NOMO-1 (cell line): ENCODE results near the gene ING1.
"Not testable (repeated sequence)": the region's sequence is repeated elsewhere in the genome, so short reads cannot be mapped to it uniquely, and the experiment has no call there.

ENCODE experiments used
- DNase-seq, 2 experiments: peaks; one replicate each; lab custom pipeline; 2025; ENCODE audit not compliant: unreplicated experiment in 2 of 2; lab: John Stamatoyannopoulos, UW

The ING1 gene

DNA sequence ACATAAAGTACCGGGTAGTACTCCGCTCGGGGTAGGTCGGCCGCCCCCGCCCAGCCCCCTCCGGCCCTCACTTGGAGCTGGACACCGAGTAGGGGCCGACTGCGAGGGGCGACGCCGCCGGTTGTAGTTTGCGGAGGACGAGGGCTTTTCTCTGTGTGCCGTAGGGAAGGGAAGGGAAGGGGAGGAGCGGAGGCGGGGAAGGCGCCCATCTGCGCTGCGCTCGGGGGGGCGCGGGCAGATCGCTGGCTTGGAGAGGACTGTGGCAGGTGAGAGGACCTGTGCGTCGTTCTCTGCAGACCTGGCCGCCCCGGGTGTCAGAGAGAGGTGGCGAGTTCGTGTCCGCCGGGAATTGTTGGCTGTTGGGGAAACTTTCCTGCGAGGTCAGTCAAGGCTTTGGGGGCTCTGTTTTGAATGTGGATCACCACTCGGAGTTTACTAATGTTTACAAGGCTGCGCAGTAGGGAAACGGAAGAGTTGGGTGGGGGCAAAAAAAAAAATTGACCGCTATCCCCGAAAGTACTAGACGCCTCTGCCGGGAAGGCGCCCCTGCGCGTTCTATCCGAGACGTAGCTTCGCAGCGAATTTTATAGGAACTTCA is 1.4 kb downstream of the ING1 start:
- peak; percentile 49 for DNase-seq

DNA sequence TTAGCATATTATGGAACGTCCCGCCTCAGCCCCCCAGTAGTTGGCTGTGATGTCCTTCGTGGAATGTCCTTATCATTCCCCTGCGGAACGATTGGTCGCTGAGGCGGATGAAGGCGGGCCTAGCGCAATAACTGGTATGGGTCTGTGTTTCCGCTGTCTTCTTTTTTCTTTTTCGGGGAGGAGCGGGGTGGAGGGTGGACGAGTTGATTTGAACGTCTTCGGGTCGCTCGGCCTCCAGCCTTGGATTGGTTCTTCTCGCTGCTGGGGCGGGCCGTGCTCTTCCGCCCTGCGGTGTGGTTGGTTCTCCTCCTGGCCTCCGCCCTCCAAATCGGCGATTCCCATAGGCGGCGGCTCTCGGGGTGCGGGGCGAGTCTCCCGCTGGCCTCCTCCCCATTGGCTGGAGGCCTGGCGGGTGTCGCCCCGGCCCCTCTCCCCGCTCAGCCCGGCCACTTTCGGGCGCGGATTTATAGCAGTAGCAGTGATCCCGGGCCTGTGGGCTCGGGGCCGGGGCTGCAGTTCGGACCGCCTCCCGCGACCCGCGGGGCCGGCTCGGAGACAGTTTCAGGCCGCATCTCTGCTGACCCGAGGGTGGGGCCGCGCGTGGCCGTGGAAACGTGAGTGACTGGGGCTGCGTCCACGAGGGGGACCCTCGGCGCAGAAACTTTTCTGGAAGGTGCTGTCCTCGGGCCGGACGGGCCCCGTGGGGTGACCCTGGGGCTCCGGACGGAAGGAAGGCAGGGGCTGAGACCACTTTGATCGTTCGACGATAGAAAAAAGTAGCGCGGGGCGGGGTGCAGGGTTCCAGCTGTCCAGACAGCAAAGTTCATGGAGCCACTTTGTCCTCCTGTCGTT is 2.1 kb downstream of the ING1 start:
- DNase-seq: peak; percentile 99 to 100

DNA sequence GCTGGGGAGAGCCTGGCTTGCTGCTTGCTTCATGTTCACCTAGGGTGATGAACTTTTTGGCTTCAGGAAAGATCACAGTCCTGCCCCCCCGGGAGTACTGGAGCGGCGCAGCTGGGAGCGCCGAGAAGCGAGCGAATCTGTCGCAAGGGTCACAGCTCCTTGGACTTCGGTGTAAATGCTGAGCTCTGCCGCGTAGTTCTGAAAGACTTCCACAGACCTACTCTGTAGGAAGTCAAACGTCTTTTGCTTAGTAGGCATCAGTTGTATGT is 2.7 kb downstream of the ING1 start:
- peak in 1 of 2 experiments; percentile 20 for DNase-seq

DNA sequence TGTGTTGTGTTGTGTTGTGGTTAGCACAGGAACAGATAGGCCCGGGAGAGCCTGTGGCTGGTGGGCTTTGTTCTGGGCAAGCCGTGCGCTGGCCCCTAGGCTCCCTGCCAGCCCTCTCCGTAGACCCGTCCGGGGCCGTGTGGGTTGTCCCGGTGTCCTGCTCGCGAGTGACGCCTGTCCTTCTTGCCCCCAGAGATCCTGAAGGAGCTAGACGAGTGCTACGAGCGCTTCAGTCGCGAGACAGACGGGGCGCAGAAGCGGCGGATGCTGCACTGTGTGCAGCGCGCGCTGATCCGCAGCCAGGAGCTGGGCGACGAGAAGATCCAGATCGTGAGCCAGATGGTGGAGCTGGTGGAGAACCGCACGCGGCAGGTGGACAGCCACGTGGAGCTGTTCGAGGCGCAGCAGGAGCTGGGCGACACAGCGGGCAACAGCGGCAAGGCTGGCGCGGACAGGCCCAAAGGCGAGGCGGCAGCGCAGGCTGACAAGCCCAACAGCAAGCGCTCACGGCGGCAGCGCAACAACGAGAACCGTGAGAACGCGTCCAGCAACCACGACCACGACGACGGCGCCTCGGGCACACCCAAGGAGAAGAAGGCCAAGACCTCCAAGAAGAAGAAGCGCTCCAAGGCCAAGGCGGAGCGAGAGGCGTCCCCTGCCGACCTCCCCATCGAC is 5.7 kb downstream of the ING1 start:
- no peak for DNase-seq

DNA sequence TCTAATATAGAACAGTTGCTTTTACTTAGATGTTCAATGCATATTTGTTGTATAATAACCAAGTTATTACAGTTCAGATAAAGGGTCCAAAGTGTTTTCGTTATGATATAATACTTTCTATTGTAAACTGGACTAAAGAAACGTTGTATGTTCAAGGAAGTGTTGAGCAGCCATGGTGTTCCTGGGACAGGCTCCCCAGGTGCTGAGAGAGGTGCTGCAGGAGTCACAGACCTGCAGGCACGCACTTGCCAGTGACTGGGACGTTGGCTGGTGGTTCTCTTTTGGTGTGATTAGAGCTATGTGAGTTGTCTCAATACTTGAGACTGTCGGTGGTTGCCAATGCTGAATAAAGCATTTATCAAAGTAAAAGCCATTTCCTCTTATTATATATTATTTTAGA is 9.5 kb downstream of the ING1 start:
- DNase-seq: no peak

DNA sequence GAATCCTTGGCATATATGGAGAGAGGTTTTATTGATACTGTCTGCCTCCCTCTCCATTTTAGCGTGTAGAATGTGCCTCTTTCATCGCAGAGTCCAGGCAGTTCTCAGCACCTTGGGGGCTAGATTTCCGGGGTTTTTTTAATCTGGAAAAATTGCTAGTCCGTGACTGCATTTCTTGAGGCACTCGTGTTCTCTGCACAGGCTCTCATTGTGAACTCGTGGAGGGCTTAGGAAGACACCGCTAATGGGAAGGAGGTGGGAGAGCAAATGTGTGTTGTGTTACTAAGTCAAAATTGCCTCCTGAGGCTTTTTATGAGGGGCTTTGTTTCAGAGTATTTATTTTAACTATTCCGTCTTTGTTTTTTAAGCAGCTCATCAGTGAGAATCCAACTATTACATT is 10.1 kb downstream of the ING1 start:
- DNase-seq: no peak

DNA sequence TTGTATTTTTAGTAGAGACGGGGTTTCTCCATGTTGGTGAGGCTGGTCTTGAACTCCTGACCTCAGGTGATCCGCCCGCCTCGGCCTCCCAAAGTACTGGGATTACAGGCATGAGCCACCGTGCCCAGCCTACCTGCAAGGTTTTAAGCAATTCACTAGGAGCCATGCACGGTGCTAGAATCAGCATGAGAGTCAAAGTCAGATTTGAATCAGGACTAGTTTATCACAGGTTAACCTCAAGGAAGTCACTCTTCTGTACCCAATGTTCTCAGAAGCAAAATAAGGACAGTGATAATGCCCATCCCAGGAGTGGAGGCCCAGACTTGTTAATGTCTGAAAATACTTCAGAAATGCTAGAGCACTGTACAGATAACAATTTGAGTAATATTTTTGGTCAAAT is 12.7 kb downstream of the ING1 start:
- DNase-seq: not testable (repeated sequence)

DNA sequence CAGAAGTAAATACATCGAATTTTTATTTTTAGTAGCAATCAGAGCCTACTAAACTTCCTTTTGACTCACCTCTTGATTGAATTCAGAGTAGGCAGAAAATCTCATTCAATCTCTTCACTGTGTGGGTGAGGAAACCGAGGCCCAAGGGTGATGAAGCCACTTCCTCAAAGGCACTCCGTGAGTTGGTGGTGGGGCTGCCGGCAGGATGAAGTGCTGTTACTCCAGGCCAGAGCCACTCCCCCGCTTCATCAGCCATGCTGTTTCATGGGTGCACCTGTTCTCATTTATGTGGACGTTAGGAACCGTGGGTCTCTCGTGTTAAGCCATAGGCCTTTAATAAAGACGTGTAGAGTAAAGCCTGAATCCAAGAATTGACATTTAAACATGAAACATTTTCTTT is 13.2 kb downstream of the ING1 start:
- no peak for DNase-seq

DNA sequence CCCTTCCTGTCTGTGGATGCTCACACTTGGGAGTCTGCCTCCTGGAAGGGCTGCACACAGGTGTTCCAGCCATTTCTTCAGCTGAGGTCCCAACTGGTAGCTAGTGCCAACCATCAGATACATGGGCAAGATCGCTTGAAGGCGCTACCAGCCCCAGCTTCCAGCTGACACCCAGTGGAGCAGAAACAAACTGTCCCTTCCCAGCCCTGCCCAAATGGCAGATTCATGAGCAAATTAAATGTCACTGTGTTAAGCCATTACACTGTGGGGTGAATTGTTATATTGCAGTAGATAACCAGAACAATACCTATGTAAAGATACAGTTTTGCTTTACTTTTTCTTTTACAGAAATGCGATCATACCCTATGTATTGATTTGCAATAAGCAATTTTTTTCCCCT is 17.6 kb downstream of the ING1 start:
- DNase-seq: no peak

DNA sequence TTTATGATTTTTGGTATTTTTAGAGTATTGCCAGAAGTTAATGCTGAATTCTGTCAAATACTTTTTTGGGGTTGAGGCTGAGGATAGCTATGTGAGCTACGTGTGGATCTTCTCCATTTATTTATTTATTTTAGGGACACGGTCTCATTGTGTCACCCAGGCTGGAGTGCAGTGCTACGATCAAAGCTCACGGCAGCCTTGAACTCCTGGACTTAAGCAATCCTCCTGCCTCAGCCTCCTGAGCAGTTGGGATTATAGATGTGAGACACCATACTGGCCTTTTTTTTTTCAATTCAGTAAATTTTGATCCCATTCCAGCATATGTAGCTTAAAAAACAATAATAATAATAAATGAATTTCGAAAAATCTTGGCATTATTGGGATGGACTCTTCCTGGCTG is 21.1 kb downstream of the ING1 start:
- no peak for DNase-seq

DNA sequence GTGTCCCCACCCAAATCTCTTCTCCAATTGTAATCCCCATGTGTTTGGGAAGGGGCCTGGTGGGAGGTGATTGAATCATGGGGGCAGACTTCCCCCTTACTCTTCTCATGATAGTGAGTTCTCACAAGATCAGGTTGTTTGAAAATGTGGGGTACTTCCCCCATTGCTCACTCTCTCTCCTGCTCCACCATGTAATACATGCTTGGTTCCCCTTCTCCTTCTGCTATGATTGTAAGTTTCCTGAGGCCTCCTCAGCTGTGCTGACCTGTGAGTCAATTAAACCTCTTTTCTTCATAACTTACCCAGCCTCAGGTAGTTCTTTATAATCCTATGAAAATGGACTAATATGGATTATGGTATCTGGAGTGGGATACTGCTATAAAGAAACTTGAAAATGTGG is 24.1 kb downstream of the ING1 start:
- no peak for DNase-seq

DNA sequence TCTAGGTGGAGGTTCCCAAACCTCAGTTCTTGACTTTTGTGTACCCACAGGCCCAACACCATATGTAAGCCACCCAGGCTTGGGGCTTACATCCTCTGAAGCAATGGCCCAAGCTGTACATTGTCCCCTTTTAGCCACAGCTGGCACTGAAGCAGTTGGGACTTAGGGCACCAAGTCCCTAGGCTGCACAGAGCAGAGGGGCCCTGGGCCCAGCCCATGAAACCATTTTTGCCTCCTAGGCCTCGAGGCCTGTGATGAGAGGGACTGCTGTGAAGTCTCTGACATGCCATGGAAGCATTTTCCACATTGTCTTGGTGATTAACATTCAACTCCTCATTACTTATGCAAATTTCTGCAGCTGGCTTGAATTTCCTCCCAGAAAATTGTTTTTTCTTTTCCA is 30.2 kb downstream of the ING1 start:
- no peak for DNase-seq

DNA sequence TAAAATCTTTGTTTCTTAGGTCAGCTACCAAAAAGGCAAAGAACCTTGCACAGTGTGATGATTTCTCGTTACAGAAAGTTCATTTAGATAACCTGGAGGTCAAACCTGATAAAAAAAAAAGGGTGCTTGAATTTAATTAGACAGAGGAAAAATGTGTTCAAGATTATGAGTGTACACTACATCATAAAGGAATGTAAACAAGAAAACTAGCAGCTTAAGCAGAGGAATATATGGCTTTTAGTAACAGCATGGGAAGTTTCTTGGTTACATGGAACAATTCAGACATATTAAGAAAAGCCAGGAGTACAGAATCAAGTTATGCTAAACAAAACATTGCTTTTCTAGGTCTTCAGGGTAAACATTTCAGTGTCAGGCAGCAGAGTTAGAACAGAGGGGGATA is 32.9 kb downstream of the ING1 start:
- no peak for DNase-seq

DNA sequence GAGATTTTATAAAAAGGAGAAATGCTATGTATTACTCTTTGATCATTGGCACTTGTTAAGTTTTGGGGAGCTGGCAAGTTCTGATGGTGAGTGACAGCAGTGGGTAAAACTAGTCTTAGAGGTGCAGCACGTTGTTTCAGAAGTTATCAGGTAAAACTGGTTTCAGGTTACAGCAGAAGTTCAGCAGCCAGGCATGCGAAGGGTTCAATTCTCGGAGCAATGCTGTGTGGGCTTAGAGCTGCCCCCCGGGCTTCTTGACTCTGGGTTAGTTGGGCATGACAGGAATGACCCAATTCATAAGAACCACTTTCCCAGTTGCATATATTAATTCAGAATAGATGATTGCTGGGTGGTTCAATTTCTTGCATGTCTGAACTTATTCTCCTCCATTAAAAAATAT is 34.8 kb downstream of the ING1 start:
- no peak for DNase-seq

DNA sequence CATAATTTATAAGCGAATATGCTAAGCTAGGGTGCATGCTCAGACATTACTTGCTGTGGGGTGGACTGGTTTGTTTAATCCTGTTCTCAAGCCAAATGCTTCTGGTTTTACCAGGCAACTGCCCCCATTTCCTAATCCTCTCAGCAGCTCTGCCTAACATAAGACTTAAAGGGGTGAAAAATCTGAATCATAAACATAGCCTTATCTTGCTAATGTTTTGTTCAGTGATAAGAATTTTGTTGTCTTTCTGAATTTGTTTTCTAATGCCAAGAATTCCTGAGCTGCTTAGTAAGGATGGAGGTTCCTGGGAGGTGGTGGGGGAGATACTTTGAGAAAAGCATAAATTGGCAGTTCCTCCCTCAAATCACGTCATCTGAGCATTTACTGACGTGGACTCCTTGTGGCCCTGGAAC is 42.7 kb downstream of the ING1 start:
- DNase-seq: no peak

DNA sequence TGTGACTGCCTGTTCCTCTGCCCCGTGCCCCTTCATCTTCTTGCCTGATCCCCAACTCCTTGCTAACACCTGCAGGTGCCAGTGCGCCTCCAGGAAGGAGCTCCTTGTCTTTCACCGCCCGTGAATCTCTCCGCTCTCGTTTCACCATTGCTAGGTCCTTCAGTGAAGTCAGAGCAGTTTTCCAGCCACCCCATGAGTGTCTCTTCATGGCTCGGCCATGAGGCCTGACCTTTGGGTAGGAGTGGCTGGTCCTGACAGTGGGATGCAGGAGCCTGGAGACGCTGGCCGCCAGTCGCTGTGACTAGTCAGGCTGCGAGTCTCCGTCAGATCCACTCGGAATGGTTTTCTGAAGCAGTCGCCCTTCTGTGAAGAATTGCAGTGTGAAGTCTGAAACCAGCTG is 43.8 kb downstream of the ING1 start:
- no peak for DNase-seq

DNA sequence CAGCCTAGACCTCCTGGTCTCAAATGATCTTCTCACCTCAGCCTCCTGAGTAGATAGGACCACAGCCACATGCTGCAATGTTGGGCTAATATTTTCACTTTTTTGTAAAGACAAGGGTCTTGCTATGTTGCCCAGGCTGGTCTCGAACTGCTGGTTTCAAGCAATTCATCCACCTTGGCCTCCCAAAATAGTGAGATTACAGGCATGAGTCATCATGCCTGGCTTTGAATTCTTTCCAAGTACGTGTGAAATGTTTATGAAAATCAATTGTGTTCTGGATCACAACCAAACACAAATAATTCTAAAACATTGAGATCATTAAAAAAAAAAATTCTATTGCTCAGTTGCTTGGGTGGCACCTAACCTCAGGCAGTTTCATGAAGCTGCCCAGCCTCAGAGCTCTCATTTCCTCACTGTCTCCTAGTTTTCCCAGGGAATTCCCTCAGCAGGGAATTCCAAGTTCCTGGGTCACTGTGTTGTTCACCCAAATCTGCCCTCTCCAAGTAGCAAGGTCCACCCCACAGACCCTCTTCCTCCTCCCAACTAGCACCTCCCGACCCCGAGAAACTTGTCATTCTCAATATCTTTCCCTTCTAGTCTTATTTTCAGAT is 44.8 kb downstream of the ING1 start:
- DNase-seq: no peak

DNA sequence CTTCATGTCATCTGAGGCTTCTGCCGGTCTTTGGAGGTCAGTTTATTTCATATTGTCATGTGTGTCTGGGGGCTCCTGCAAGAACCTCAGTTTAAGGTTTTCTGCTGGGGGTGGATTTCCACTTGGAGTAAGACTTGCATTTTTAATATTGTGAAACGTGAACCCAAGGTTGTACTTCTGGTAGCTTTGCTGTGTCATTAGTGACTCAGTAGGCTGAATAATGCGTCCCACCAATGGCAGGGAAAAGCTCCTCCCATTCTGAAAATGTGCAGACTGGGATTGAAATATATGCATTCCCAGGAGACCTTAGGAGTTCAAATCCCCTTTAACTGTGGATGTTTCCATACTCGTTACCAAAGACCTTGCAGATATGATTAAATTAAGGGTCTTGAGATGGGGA is 46.2 kb downstream of the ING1 start:
- no peak for DNase-seq

DNA sequence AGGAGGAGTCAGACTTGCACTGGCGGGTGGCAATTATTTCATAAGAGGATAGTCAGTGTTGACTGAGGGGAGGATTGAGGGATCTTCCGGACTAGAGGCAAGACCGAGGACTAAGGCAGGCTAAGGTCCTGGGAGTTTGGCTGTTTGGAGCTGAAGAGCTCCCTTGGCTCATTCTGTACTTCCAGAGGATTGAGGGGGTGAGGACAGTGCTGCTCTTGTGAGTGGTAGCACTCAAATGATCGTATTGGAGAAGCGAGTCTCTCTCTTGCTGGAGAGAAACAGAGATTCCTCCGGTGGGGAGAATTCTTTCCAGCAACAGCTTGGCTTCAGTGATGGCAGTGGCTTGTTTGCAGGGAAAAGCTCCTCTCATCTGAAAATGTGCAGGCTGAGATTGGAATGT is 47.1 kb downstream of the ING1 start:
- DNase-seq: no peak

DNA sequence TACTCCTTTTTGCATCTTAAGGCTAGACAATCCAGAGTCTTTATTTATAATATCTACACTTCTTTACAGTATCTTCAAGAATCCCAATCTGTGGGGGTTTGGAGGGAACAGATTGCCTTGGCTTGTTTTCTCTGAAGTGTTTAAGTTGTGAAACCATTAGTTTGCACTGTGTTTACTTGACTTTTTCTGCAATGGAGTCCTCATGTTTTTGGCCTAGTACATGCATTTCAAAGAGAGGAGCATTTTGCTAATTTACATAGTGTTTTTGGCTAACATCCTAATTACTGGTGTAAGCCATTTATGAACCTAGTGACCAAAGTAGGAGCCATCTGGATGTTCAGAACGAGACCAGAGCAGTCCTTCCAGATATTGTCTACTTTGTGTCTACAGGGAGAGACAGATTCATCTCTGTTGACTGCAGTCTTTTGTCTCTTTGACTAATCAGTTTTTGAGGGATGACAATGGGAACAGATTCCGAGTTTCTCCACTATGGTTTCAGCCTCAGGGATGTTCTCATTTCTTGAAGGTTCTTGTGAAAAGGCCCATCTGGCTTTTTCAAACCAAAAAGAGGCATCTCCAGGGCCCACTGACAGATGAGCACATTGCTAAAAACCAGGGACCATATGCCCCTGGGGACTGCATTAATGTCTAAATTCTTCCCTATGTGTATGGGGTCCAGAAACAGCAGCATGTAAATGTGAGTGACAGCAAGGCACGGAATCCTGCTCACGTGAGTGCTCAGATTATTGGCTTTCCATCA is 53.4 kb downstream of the ING1 start:
- DNase-seq: no peak

DNA sequence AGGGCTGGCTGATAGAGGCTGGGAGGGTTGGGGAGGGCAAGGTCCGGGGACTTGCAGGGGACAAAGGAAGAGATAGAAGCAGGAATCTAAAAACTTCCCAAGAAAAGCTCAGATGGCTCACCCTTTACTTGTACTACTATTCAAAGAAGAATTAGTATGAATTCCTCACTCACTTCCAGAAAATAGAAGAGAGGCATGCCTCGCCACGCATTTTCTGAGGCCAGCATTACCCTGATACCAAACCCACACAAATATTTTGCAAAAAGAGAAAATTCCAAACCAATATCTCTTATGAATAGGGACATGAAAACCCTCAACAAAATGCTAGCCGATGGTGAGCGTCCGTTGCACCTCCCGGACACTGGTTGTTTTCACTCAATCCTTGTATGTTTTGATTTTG is 54.0 kb downstream of the ING1 start:
- DNase-seq: no peak
